Thyroid gland (tissue), 4 donors: ENCODE results near the gene BMPR1B.

ENCODE experiments used
- POLR2A ChIP-seq, 2 donors: fragments of 450-650 bp; IDR thresholded peaks; one replicate each; pipeline ENCODE4 v1.6.1; 2017; ENCODE audit warnings: antibody characterized with exemption in 2 of 2, mild to moderate bottlenecking in 2 of 2, moderate library complexity in 1 of 2
- TF ChIP-seq, protein P1 (sequence below), 6 experiments: fragments of 200-600 bp in 3 of 6; fragments of 450-650 bp in 3 of 6; sonication (generic) in 3 of 6; IDR thresholded peaks; one replicate each; pipeline ENCODE4 v1.5.1; 2016 to 2019; ENCODE audit warnings: antibody characterized with exemption in 6 of 6, mild to moderate bottlenecking in 2 of 6, inconsistent platforms in 1 of 6, moderate library complexity in 1 of 6

GRCh38 chr4:94934201-94934600, 176.4 kb downstream of the BMPR1B start:
- TF ChIP-seq, protein P1, sequence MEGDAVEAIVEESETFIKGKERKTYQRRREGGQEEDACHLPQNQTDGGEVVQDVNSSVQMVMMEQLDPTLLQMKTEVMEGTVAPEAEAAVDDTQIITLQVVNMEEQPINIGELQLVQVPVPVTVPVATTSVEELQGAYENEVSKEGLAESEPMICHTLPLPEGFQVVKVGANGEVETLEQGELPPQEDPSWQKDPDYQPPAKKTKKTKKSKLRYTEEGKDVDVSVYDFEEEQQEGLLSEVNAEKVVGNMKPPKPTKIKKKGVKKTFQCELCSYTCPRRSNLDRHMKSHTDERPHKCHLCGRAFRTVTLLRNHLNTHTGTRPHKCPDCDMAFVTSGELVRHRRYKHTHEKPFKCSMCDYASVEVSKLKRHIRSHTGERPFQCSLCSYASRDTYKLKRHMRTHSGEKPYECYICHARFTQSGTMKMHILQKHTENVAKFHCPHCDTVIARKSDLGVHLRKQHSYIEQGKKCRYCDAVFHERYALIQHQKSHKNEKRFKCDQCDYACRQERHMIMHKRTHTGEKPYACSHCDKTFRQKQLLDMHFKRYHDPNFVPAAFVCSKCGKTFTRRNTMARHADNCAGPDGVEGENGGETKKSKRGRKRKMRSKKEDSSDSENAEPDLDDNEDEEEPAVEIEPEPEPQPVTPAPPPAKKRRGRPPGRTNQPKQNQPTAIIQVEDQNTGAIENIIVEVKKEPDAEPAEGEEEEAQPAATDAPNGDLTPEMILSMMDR (IDR thresholded peaks at IDR 0.05), result no peak
- no peak for TF ChIP-seq POLR2A (IDR thresholded peaks at IDR 0.05)
